HG03095 (cell line): Measurements from ENCODE around the gene SETD1B.
"Not testable (repeated sequence)": the region's sequence is repeated elsewhere in the genome, so short reads cannot be mapped to it uniquely, and the experiment has no call there.

Source experiments
- ATAC-seq: cut with Tn5 transposase; IDR thresholded peaks from one replicate; pipeline ENCODE4 v1.9.1; 2021; ENCODE audit warnings: moderate library complexity; ENCODE audit not compliant: unreplicated experiment

The SETD1B gene

DNA sequence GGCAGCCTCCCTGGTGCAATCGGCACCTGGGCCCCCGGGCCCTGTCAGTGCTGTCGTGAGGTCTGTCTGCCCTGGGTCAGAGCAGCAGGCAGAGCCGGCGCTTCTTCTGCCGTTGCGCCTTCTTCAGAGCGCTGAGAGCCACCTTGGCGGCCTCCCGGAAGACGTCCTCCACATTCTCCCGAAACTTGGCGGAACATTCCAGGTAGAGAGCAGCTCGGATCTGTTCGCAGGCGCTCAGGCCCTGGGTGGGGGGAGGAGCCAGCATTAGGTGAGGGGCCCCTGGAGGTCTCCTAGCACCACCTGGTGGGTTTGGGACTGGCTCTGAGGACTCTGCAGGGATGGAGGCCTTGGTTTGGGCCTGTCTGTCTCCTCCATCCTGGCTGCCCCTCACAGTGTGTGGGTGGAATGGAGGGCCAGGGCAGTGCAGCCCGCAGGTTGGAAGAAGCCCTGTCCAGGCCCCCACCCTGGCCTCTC lies 24.4 kb upstream of the SETD1B start:
- ATAC-seq = no peak

DNA sequence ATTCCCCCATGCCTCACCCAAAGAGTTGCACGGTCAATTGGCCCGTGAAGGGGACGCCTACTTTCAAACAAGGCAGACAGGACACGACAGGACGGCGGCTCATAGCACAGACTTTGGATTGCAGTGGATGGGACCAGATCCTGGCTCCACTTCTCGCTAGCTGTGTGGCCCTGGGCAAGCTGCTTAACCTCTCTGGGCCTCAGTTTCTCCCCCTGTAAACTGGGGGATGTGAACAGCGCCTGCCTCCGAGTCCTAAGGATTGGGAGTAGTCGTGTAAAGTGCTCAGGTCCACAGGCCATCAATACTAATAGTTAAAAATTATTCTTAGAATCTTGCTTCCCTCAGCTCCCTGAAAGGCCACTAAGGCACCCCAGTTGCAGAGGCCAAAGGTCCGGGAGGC lies 23.4 kb upstream of the SETD1B start:
- ATAC-seq = no peak

DNA sequence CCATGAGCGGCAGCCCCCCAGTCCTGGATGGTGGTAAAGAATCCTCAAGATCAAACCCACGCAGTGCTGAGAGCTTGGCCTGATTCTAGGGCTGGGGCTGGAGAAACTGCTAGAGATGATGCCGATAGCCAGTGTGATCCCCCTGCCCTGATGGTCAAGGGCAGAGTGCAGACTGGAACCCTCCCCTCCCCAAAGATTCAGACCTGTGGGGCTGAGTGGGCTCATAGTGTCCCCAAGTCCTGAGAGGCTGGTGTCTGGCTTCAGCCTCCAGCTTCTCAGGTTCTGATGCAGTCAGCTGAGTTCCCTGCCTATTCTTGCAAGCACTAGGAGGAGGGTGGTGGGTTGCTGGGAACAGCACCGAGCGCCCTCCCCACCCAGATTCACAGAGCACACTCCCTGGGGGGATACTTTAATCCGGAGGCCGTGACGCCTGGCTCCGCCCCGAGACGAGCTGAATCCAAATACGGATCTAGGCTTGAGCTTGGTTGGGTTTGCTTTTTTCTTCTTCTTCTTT lies 22.3 kb upstream of the SETD1B start:
- ATAC-seq = peak; percentile 4

DNA sequence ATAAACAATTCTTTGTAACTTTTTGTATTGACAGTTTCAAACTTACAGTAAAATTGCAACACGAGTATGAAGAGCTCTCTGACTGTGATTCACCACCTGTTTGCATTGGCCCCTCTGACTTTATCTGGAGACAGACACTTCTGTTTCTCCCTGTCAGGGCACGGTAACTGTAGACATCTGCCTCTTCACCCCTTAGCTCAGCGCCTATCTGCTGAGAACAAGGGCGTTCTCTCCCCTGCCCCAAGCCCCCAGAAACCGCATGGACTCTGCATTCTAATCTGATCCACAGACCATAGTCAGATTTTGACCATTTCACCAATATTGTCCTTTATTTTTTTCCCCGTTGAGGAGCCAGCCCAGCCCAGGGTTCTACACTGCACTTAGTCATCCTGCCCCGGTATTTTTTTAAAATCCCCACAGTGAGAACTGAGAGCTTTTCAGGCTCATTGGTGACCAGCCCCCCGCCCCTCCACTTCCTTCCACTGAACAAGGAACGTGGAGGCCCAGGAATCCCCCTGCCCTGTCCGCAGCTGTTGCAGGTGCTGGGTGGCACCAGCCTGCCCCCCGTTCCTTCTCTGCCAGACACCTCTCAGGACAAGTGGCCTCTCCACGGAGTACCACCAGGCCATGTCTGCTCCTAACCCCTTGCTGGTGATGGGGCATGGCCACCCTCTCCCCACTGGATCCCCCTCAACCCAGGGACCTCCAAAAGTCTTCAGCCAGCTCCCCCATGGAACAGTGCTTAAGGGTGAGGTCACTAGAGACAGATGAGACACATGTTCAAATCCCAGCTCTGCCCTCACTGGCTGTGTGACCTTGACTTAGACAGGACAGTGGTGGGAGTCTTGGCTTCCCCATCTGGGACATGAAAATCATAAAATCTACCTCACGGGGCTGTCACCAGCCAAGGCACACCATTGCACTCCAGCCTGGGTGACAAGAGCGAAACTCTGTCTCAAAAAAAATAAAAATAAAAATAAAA lies 21.5 kb upstream of the SETD1B start:
- ATAC-seq = peak; percentile 47

DNA sequence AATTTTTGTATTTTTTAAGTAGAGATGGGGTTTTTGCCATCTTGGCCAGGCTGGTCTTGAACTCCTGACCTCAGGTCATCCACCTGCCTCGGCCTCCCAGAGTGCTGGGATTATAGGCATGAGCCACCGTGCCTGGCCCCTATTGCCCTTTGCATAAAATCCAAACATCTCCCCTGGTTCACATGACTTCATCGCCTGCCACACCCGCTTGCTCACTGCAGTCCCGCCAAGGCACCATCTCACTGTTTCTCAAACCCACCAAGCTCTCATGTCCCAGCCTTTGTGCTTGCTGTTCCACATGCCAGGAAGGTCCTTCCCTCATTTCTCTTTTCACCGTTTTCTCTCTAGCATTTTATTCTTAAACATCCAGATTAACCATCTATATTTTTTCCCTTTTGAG lies 20.0 kb upstream of the SETD1B start:
- ATAC-seq = no peak

DNA sequence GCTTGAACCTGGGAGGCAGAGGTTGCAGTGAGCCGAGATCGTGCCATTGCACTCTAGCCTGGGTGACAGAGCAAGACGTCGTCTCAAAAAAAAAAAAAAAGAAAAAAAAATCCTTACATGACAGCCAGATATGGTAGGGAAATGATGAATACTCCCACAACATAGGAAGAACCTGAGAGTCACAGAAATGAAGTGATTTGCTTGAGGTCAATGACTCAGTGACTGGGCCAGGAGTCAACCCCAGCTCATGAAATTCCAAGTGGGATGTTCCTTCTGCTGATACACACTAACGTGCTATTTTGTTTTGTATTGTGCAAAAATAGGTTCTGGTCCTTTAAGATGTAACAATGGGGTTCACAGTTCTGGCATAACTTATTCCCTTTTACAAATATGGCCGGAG lies 19.3 kb upstream of the SETD1B start:
- no peak for ATAC-seq

DNA sequence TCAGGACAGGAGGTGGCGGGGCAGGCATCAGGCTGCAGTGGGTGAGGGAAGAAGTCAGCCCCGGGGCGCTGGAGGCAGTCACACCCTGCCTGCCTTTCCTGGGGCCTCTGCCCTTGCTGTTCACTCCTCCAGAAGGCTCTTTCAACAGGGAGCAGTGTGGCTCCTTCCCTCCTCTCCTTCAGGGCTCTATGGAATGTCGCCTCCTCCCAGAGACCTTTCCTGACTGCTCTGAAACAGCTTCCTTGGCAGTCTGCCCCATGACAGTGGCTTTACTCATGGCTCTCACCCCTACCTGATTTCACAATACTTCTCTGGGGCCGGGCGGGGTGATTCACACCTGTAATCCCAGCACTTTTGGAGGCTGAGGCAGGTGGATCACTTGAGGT lies 17.4 kb upstream of the SETD1B start:
- no peak for ATAC-seq

DNA sequence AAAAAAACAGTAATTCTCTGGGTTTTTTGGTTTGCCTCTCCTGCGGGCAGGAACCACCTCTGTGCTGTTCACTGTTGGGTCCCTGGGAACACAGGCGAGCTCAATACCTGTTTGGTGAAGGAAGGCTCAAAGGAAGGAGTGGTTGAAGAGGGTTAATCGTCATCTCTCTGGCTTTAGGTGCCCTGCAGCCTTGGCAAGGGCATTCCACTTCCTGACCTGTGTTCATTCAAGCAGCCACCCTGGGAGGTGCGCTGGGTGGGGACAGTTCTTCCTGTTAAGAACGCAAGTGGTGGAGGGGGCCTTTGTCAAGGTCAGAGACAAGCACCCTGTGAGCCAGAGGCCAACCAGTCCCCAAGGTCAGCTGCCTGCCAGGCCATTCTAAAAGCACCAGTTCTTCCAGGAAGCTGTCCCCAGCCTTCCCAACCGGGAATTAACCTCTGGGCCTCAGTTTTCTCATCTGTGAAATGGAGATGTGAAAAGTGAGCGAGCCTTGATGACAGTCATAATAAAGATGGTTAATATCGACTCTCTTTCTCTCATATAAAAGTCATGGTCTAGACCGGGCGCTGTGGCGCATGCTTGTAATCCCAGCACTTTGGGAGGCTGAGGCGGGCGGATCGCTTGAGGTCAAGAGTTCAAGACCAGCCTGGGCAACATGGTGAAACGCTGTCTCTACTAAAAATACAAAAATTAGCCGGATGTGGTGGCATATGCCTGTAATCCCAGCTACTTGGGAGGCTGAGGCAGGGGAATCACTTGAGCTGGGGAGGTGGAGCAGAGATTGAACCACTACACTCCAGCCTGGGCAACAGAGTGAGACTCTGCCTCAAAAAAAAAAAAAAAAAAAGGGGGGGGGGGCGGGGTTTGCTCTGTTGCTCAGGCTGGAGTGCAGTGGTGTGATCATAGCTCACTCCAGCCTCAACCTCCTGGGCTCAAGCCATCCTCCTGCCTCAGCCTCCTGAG lies 16.5 kb upstream of the SETD1B start:
- ATAC-seq = no peak

DNA sequence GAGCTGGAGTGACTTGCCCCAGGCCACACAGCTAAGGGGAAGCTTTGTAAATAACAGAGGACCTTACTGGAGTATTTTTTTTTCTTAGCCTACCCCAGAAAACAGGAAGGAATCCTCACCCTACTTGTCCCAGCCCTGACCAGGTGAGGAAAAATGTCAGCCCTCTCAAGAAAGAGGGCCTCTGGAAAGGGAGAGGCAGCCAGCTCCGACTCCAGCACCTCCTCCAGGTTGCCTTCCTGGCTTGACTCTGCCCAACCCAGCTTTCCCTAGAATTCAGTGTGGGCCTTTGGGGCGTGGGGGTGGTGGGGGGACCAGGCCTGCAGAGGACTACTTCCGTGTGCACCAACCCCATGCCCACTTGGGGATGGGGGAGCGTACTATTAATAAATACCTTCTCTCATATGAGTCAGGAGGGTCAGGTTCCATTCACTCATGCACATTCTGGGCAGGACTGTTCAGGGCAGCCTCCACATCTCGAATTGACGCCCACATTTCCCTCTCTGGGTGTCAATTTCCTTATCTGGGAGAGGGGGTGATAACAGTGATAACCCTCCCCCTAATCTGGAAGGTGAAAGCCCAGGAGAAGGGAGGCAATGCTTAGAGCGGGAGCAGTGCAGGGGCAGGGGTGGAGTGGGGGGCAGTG lies 15.5 kb upstream of the SETD1B start:
- no peak for ATAC-seq

DNA sequence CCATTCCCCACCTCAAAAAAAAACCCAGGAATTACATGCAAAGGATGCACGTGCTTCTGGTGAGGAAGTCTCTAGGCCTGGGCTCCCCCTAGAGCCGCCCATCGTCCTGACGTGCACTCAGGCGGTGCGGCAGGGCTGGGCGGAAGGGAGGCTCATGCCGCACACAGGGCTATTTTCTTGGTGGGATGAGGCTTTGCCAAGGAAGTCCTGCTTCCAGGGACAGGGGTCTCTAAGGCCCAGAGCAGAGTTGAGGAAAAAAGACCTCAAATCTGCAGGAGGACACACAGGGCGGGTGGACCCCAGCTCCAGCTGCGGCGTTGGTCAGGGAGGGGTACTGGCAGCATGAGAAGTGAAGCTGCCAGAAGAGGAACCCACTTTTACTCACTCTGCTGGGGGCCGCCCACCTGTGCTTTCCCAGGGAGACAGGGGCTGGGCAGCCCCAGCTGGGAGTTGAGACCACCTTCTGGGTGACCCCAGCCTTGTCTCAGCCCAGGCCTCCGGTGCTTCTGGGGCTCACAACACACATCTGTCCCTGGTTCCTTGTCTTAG lies 14.5 kb upstream of the SETD1B start:
- ATAC-seq = no peak

DNA sequence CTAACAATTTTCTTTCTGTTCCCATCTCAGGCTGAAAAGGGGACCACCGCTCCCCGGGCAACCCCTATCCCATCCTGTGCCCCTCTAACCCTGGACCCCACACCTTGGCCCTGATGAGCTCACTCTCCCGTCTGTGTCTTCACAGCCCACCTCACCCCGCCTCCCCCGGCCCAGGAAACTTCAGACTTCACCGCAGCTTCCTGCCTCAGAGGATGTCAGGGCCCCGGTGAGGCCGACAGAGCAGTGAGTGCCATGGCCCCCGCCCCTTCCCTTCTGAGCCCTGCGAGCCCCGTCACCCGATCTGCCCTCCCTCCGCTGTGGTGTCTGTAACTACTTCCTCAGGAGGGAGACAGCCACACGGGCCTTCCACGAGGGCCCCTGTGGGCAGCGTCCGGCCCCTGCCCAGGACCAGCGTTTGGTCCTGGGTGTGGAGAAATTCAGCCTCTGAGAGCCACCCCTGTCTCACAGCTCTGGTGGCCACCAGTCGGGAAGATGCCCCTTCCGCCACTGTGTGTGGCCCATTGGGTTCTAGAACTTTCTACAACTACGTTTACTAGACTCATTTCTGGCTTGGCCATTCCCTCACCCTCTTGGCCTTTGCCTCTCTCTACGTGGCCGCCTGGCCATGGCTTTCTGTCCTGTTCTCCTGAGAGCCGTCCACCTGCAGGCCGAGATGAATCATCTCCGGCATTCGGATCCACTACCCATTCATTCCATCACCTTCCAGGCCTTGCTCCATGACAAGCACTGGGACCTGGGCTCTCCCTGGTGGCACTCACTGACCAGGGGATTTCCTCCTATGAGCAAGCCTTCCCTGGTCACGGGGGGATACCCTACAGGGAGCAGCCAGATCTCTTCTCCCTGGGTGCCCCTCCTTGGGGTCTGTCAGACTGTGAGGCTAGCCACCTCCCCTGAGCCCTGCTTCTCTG lies 13.7 kb upstream of the SETD1B start:
- peak; percentile 39 for ATAC-seq

DNA sequence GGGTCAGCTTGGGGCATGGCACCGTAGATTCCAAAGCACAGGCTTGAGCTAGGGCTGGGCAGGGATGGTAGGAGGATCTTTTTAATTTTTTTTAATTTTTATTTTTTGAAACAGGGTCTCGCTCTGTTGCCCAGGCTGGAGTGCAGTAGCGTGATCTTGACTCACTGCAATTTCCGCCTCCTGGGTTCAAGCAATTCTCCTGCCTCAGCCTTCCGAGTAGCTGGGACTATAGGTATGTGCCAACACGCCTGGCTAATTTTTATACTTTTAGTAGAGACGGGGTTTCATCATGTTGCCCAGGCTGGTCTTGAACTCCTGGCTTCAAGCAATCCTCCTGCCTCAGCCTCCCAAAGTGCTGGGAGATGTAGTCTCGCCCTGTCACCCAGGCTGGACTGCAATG lies 13.0 kb upstream of the SETD1B start:
- ATAC-seq = not testable (repeated sequence)

DNA sequence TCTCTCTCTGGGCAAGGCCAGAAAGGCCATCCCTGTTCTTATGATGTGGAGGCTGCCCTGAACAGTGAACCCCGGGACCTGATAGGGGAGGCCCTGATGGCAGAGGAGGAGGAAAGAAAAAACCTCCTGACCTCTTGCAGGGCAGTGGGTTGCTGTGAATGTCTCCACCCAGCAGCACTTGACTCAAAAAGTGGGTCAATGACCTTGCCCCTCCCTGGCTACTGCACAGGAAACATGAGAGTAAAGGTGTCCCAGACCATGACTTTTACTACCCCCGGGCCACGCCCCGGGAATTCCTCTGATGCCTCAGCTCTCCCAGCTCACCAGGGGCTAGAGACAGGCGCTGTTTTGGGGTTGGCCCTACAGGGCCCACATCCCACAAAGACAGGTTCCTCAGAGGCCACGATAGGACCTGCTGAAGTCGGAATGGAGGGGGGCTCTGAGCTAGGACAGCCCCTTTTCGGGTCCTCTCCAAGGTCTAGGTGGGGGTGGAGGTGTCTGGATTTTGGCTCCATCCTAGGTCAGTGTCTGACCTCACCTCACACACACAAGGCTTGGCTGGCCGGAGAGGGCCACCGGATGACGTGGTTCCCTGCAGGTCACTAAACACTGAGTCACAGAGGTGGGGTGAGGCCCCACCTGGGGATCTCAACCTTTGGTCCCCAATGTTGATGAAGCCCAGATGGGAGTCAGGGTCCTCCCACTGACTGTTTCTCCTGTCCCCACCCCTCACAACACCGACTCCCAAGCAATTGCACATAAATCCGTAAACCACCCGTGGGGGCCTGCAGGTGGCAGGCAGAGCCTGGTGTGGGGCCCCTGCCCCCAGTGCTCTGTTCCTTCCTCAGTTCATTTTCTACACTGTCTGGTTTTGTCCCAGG lies 11.9 kb upstream of the SETD1B start:
- ATAC-seq = no peak

DNA sequence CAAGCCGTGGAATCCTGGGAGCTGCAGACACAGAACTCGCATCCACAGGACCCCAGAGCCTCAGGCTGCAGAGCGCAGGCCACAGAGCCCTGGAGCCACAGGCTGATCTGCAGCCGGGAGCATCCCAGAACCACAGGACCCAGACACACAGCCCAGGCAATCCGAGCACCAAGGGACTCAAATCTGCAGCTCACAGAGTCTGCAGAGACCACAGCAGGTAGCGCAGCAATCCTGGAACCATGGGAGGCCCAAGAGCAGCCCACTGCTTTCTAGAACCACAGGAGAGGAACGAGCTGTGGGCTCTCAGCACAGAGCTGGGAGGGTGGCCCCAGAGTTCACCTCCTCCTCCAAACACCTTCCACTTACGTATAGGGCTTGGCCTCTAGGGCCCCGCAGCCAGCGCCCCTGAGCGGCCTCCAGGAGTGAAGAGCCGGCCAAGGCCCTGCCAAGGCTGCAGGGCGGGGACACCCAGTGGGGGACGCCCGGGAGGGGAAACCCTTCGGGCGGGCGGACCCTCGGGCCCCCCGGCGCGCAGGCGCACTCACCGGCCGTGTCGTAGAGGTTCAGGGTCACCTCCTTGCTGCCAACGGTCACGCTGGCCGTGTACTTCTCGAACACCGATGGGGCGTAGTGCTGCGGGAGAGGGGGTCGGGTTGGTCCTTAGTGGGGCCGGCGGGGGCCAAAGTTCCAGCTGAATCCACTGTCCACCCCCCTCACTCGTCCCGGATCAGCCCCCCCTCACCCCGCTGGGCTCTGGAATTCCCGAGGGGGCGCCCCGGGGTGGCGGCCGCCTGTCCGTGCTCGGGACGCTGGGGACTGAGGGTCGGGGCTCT lies 11.0 kb upstream of the SETD1B start:
- no peak for ATAC-seq

DNA sequence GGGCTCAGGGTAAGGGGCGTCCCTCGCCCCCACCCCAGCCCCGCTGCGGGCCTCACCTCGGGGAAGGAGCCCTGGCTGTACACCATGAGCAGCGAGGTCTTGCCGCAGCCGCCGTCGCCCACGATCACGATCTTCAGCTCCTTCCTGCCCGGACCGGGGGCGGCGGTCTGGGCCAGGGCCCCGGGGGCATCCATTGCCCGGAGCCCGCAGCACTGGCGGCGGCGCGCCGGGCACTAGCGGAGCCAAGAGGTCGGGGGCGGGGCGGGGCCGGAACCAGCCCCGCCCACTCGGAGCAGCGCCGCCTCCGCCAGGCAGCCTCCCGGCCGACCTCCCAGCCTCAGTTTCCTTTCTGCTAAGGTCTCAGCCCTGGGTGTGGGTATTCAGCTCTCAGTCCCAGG lies 10.4 kb upstream of the SETD1B start, which contains the start of gene RHOF:
Gene RHOF, minus strand, starts transcription at position 249 of the 398 bp plus-strand sequence. Its CDS starts 55 bp downstream, at position 194.
- ATAC-seq = no peak

DNA sequence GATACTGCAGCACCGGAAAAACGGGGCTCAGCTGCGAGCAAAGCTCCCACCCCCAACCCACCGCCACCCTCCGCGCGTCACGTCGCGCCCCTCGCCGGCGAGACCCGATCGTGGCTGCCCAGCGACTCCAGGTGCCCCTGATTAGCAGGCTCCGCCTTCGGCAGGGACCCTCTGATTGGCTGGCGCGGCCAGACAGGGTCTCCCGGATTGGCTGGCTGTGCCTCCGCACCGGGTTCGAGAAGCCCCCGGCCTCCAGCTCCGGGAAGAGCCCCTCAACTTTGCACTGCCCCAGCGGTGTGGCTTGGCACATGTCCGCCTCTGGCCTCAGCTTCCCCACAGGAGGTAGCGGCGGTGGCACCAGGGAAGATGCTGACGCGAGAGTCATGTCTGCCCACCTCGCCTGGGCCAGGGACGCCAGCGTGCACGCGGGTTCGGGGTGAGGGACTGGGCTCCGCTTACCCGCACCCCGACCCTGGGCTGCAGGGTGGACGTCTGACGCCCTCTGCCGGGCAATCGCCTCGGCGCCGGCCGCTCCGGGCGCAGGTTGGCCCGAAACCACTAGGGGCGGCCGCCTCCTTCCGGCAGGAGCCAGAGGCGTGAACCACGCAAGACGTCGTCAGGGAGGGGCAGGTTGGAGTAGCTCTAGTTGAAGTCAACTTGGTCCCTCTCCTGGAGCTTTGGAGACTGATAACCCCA lies 9.8 kb upstream of the SETD1B start:
- peak; percentile 42 for ATAC-seq

DNA sequence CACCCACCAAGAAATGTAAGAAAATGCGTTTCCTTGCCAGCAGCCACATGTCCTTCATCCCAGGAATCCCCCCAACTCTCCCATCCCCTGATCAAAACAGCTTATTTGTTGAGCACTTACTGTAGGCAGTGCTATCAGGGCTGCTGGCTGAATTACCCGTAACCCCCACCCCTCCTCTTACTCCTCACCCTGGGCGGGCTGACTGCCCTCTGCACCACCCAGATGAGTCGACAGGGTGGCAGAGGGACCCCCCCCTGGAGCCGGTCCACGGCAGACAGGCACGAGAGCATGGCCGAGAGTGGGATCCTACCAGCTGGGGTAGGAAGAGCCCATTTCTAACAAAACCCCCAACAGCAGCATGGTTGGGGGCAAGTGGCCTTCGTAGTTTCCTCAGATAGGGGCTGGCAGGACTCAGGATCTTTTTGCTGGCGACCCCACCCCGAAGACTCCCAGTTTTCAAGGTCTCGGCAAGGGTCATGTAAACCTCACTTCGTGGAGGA lies 9.2 kb upstream of the SETD1B start:
- ATAC-seq = peak; percentile 2
